GM19351 (cell line): ENCODE measurements around the gene PDE10A.

Experiments
- ATAC-seq: cut with Tn5 transposase; IDR thresholded peaks from one replicate; pipeline ENCODE4 v1.9.1; 2021; ENCODE audit warnings: mild to moderate bottlenecking, moderate library complexity; ENCODE audit not compliant: unreplicated experiment

Gene PDE10A

DNA sequence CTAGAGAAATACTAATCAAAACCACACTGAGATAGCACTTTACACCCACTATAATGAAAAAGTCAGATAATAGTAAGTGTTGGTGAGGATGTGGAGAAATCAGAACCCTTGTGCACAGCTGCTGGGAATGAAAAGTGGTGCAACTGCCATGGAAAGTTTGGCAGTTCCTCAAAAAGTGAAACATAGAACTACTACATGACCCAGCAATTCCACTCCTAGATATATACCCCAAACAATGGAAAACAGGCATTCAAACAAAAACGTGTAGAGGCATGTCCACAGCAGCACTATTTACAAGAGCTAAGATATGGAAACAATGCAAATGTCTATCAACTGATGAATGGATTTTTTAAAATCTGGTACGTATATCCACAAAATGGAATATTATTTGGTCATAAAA lies 236.1 kb downstream of the PDE10A start:
- ATAC-seq = no peak

DNA sequence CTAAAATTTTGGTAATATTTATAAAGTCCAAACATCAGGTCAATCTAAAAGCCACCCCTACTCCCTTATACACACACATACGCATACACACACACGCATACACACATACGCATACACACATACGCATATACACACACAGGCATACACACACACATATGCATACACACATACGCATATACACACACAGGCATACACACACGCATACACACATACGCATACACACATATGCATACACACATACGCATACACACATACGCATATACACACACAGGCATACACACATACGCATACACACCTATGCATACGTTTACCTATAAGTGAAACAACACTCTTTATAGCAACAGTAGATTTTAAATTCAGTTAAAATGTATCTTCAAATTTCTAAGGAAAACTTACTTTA lies 240.8 kb downstream of the PDE10A start:
- ATAC-seq = no peak

DNA sequence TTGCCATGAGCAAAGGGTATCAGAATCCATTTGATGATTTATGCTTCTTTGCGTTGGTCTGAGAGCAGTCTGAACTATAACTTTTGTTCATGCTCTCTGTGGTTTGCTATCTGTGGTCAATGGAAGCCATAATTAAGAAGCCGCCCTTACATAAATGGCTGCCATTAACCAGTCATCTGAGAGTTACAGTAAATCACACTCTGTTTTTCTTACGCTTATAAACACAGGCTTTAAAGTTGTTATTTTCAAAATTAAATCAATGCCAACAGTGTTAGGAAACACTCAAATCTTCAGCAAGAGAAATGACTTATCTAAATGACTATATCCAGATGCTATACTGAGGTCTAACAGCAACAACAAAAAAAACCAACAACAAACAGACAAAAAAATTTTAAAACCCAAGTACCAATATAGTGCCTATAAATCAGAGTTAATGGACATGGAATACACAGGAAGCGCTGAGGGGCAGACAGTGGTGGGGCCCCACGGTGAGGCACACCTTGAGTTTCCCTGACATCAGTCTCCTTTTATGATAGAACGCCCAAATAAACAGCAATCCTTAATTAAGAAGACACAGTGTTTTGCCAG lies 245.7 kb downstream of the PDE10A start:
- ATAC-seq = no peak

DNA sequence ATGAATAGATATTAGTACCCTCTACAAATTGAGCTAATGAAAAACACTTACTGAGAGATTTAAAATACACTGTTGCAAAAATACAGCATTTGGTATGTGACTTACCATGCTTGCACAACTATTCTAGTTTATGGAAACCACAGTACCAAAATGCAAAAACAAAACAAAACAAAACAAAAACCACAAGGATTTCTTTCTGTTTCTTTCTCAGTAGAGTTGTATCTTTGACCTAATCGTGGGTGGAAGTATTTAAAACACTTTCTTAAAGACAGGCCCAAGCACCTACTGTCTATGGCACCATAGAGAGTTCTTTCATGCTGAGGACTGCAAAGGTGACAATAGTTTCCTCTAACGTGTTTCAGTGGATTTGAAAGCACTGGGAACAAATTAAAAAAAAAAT lies 258.3 kb downstream of the PDE10A start:
- ATAC-seq = no peak

DNA sequence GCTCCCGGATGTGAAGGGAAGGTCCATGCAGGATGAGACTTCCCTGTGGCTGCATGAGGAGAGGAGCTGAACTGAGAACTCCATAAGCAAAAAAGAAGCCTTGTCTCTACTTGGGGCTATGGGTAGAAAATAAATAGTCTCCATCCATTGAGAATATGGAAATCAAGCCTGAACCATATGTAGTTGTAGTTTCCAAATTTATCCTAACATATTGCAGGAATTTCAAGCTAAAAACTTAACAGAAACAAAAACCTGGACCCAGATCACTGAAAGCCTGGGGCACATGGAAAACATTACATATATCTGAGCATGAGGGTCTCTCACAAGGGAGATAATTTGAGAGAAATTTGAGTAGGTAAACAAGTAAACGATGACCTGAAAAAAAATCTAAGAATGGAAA lies 258.7 kb downstream of the PDE10A start:
- no peak for ATAC-seq

DNA sequence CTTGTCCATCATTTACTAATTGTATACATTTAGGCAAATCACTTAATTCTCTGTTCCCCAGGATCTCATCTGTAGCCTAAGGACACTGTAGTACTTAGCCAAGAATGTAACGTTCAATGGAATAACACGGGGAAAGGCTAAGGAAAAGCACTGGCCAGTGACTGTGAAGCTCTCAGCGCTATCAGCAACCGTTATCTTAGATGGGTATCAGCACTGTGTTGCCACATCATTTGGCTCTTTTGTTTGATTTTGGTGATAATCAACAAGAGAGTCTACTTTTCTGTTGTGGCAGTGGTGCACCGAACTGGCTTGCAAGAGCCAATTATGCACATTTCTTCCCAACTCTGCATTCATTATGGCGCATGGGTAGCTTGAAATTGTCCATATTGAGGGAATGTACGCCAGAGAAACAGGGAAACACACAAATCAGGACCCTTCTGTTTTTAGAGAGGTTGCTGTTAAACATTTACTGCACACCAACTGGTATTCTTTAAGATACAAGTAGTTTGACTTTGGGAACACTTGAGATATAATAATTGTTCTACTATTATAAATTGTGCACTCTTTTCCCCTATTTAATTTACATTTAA lies 259.9 kb downstream of the PDE10A start:
- no peak for ATAC-seq

DNA sequence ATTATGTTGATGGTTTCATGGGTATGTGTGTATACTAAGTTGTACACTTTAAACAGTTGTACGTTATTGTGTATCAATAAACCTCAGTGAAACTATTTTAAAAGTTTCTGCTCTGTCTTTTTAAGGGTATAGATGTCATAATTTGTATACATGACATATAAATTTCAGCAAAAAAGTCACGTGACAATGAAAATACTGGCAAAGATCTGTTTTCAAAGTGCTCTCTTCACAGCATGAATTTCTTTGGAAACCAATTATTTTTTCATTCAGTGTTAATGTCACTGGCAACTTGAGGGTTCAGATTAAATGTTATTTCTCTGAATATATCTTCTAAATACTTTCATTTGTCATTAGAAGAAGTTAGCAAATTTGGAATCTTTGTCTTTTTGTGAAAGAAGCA lies 261.9 kb downstream of the PDE10A start:
- no peak for ATAC-seq

DNA sequence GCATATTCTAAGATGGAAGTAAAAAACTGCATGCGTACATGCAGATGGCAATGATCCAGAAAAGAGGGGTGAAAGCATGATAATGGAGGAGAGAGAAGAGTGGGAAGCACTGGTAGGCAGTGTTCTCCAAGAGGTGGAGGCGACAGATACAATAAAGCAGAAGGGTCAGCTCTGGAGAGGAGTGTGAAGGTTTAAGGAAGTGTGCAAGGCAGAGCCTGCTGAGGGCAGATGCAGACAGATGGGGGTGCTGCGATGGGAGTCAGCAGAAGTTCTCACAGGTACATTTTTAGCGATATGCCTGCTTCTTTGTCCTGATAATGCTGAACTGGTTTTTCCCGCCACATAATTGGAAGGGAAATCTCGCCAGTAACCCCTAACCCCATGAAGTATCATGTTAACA lies 272.6 kb downstream of the PDE10A start:
- ATAC-seq = no peak

DNA sequence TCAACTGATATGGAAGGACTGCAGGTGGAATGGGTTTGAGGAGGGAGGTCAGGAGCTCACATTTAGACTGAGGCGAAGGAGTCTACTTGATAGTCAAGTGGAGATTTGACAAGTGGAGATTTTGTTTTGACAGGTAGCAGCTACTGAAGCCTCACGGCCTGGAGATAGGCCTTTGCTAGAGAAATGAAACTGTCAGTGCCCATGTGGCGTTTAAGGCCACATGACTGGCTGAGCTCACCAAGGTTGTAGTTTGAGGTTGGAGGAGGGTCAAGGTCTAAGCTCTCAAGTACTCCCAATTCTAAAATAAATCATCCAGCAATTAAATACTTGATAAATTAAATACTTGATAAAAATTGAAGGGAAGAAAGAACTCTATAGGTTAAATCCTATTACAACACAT lies 273.5 kb downstream of the PDE10A start:
- ATAC-seq = no peak

DNA sequence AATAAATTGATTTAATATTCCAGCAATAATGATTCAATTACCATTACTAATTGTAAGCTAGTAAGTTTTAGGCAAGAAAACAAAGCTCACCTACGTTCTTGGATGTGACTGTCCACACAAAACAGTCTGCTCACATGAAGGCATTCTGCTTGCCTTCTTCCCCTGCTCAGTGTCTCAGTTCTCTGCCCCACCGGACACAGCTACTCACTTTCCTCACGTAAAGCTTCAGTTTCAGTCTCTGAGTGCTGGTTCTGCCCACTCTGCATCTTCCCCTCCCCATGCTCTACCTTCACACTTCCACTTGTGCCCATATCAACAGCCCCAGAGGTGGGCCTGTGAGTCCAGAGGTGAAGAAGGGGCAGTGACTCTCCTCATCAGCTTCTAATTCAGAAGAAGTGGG lies 279.7 kb downstream of the PDE10A start:
- no peak for ATAC-seq

DNA sequence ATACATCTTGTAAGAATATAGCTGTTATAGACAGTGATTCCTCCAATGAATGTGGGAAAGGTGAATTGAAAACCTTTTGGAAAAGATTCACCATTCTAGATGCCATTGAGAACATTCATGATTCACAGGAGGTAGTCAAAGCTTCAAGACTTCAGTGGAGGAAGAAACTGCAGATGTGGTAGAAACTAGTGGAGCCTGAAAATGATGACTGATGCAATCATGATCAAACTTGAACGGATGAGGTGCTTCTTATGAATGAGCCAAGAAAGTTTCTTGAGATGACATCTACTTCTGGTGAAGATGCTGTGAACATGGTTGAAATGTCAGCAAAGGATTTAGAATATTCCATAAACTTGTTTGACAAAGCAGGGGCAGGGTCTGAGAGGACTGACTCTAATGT lies 286.9 kb downstream of the PDE10A start:
- ATAC-seq = no peak

DNA sequence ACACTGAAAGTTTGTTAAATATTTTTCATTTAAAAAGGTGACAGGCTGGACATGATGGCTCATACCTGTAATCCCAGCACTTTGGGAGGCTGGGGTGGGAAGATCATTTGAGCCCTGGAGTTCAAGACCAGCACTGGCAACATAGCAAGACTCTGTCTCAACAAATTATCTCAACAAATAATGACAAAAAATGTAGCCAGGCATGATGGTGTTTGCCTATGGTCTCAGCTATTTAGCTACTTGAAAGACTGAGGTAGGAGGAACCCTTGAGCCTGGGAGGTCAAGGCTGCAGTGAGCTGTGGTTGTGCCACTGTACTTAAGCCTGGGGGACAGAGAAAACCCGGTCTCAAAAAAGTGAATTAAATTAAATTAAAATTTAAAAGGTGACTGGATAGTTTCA lies 297.7 kb downstream of the PDE10A start:
- ATAC-seq = no peak

DNA sequence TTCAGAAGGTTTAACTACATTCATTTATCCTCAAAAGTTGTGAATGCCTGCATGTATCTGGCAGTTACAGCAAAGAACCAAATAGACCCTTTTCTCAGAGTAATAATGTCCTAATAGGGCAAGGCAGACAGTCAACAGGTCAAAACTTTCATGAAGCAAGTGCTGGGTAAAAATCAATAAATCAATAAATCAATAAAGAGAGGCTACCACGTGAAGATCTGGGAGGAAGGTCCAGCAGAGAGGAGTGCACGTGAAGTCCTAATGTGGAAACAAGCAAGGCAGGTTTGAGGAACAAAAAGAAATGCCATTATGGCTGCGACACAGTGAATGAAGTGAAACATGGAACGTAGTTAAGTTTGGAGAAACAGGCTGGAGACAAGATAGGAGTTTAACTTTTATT lies 317.3 kb downstream of the PDE10A start:
- ATAC-seq = no peak

DNA sequence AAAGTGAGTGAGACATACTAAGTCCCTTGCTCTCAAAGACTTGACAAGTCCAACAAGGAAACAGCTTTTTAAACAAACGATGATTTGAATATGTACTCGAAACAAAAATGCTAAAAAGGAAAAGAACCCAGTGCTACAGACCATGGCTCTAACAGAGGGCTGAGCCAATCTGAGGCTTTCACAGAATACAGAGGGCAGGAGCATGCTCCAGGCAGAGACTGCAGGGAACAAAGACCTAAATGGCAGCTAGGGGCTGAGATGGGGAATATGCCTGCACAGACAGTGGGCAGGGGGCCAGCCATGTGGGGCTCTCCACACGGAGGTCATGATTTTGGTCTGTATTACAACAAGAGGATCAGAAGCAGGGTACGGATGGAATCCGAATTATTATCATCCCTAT lies 322.5 kb downstream of the PDE10A start:
- no peak for ATAC-seq

DNA sequence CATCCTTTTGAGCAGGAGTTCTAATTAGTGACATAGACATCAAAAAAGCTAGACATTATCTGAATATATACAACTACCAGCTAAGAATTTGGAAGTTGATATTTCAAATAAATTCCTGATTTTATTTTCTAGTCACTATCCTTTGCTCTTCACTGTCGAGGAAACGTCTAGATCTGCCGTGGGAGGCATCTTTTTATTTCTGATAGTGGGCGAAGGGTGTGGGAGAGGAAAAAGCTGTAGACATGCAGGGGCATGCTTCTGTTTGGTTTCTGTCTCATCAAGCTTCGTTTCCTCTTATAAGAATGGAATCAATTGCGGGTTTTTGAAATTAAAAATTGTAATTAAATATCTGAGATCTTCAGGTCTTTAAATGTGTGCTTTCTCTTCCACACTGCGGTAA lies 337.4 kb downstream of the PDE10A start:
- ATAC-seq = no peak

DNA sequence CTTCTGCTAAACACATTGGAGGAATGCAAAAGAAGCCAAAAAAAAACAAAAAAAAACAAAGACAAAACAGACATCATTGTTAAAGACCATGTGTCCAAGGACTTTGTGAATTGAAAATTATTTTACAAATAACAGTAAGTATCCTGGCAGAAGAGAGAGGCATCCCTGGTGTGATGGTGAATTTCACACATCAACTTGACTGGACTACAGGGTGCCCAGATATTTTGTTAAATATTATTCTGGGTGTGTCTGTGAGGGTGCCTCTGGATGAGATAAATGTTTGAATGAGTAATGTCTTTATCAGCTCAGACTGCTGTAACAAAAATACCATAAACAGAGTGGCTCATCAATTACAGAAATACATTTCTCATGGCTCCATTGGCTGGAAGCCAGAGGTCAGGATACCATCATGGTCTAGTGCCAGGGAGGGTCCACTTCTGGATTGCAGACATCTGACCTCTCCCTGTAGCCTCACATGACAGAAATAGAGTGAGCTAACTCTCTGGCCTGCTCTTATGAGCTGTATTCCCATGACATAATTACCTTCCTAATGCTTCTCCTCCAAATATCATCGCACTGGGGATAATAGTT lies 341.4 kb downstream of the PDE10A start:
- ATAC-seq = no peak

DNA sequence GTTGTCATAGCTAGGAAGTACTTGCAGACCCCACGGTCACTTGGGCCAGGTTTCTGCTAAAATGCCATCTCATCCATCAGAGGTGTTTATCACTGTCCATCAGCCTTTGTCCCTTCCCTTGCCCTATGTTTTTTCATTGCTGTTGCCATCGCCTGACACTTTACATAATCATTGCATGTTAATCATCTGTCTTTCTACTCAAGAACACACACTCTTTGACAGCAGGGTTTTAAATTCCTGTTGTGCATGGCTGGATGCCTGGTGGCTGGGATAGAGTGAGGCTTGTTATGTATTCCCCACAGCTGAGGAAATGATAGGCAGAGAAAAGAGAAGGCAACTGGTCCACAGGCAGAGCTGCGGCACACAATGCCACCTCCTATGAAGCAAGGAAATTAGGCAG lies 341.9 kb downstream of the PDE10A start:
- no peak for ATAC-seq

DNA sequence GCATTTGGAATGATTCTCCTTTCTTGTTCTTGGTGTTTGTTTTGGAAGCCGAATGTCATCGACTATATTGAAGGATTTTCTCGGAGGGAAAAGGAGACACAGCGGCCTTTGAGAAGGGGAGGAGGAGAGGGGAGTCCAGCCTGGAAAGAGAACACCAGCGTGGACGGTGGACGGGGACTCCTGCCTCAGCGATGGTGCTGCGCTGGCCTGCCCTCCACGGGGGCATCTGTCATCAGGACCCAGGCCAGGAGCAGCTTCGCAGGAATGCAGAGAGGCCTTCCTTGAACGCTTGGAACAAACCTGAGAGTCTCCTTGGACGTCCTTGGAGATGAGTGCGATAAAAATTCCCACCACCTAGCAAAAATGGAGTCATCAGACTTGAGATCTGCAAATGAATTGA lies 345.3 kb downstream of the PDE10A start:
- ATAC-seq = no peak

DNA sequence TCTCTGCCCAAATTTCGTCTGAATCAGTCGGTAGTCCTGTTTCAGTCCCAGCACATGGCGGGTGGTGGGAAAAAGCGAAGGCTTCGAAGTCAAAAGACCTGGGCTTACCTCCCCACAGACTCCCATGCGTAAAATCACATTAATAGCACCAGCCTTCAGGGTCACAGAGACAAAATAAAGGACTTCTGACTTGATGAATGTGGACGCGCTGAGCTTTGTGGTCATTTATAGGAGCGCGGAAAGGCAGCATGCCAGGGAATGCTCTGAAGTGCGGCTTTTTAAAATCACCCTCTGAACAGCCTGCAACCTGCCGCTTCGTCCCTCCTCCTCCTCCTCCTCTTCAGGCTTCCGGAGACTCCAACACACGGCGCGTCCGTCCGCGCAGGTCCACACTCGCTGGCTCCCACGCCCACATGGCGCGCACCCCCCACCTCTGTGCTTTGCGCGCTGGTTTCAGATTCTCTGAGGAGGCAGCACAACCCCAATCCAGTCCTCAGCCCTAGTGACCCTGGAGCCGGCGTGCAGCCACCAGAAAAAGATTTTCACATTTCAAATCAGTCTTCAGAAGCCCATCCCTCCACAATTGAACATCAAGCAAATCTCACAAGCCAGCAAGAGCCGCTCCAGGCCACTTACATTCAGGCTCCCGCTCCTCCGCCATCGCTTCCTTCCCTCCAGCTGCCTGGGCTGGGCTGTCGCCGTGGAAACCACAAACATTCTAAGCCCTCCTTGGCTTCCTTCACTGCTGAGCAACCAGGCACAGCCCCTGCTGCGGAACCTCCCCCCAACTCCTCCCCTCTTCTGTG lies 353.9 kb downstream of the PDE10A start, which contains the start of gene C6orf118:
Gene C6orf118, minus strand, starts transcription at position 680 of the 806 bp plus-strand sequence. Its CDS starts 19 bp downstream, at position 661.
- no peak for ATAC-seq

DNA sequence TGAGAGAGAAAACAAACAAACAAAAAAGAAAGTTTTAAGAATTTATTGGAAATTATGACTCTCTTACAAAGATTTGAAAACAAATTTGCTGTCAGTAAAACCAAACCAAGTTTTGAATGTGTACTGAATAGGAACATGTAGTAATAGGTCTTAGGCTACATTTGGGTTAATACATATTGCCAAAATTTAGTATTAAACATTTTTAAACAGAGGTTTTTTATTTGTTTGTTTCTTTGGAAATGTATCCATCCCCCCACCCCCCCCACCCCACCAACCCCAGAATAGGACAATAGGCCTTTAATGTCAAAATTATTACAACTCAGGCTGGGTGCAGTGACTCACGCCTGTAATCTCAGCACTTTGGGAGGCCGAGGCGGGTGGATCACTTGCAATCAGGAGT lies 356.1 kb downstream of the PDE10A start:
- no peak for ATAC-seq

DNA sequence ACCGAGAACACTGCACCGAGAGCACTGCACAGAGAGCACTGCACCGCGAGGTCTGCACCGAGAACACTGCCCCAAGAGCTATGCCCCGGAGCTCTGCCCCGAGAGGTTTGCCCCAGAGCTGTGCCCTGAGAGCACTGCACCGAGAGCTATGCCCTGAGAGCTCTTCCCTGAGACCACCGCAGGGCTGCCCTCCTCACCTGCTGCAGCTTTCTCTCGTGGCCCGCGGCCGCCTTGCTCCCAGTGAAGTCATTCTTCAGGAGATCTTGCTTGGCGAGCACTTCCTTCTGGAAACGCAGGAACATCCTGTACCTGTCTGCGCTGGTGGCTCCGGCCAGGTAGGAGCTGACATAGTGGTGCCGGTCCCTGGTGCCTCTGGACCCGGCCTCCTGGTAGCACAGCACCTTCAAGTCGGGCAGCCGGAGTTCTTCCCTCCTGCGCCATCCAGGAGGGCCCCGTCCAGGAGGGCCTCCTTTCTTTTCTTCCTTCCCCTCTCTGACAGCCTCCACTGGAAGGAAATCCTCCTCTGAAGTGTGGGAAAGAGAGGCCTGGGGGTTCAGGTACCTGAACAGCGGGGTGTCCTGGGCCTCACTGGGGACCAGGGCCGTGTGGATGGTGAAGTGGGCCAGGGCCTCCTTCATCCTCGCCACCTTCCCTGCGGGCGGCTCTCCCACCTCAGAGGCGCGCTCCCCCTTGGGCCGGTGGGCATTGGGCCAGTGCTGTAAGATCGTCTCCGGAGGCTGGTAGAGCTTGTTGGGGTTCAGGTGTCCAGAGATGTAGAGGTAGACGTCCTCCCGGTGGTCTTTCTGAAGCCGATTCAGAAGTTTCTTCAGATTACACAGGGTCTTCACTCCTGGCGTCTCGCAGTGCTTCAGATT lies 361.4 kb downstream of the PDE10A start:
- ATAC-seq = no peak
